Measurements from ENCODE around the gene KANSL2. TPM values are rescaled to one million over a fixed set of nuclear protein-coding genes. Genes with fewer than 3 reads are reported as not detected.
A peak's percentile ranks its signal among the peaks of the same experiment; 100 is the strongest.

Gene KANSL2
- polyA plus RNA-seq, 3 donors, result 12.2 to 20.3 (median 12.5) TPM

DNA sequence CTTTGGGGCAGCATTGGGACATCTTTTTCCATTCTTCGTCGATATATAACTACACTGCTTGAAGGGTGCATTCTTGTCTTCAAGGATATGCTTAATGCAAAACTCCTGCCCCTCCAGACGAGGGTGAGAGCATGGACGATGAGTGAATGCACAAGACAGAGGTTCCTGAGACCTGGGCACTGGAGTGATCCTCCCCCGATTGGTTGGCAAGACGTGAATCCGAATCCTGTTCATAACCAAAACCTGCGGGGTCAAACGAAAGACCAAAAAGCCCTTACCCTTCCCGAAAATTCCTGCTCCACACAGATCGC, 684 bp downstream of the KANSL2 start:
- H3K4me2 ChIP-seq (replicated peaks; ENCODE audit: extremely low read depth, low read length, poor library complexity, severe bottlenecking), result peak overlapping the region; percentile 94

DNA sequence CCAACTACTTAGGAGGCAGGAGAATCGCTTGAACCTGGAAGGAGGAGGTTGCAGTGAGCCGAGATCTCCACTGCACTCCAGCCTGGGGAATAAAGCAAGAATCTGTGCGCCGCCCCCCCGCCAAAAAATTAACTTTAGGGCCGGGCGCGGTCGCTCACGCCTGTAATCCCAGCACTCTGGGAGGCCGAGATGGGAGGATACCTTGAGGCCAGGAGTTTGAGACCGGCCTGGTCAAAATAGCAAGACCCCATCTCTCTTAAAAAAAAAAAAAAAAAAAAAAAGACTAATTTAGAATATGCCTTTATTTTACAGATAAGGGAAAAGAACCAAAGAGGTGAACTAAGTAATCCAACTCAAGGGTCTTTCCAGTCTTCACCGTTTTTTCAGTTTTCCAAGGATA, 1.2 kb downstream of the KANSL2 start:
- H3K9ac ChIP-seq (ENCODE audit: insufficient read depth, low read length, poor library complexity, severe bottlenecking), result peak overlapping the region; percentile 88
- Mint-ChIP-seq H3K36me3 (peaks cover 24 to 25% of the 10 kb centered on the region in 2 donors), H3K27me3 (ENCODE audit: low read depth in 3 of 3) (peaks cover 0 to 6% (median 2%) of the 10 kb centered on the region in 3 donors), H3K9me3 (peaks cover 0 to 2% (median 0%) of the 10 kb centered on the region in 7 donors), H3K27ac (peak overlapping the region in 4 of 7 donors; percentile 68 to 96 (median 94)), H3K4me1 (peaks cover 51% of the 10 kb centered on the region), H3K4me3 (peak overlapping the region; percentile 96 to 98)
- peak overlapping the region; percentile 67 to 93 (median 84) for H3K4me3 ChIP-seq (replicated peaks in 1 of 3; ENCODE audit: low read depth in 2 of 3, low read length in 3 of 3)
- peaks cover 45 to 49% of the 10 kb centered on the region in 2 donors for H3K4me1 ChIP-seq (ENCODE audit: control insufficient read depth in 1 of 2, insufficient read depth in 2 of 2, low read length in 2 of 2)
- H4K20me1 ChIP-seq (ENCODE audit: insufficient read depth, low read length), result peaks cover 49% of the 10 kb centered on the region
- H3K36me3 ChIP-seq (replicated peaks in 1 of 2; ENCODE audit: control insufficient read depth in 1 of 2, insufficient read depth in 2 of 2, low read length in 2 of 2), result peaks cover 12 to 22% of the 10 kb centered on the region in 2 donors
- H3K9me3 ChIP-seq (replicated peaks in 1 of 2; ENCODE audit: control insufficient read depth in 1 of 2, insufficient read depth in 1 of 2, low read length in 2 of 2), result no peaks in the 10 kb centered on the region
- H3K27ac ChIP-seq (ENCODE audit: low read depth in 1 of 2, low read length in 2 of 2), result peak overlapping the region in 1 of 2 donors; percentile 94
- H3K4me2 ChIP-seq (replicated peaks; ENCODE audit: extremely low read depth, low read length, poor library complexity, severe bottlenecking), result peak overlapping the region; percentile 94
- TF ChIP-seq, protein P1, sequence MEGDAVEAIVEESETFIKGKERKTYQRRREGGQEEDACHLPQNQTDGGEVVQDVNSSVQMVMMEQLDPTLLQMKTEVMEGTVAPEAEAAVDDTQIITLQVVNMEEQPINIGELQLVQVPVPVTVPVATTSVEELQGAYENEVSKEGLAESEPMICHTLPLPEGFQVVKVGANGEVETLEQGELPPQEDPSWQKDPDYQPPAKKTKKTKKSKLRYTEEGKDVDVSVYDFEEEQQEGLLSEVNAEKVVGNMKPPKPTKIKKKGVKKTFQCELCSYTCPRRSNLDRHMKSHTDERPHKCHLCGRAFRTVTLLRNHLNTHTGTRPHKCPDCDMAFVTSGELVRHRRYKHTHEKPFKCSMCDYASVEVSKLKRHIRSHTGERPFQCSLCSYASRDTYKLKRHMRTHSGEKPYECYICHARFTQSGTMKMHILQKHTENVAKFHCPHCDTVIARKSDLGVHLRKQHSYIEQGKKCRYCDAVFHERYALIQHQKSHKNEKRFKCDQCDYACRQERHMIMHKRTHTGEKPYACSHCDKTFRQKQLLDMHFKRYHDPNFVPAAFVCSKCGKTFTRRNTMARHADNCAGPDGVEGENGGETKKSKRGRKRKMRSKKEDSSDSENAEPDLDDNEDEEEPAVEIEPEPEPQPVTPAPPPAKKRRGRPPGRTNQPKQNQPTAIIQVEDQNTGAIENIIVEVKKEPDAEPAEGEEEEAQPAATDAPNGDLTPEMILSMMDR (IDR thresholded peaks at IDR 0.05), result no peak
- no peak for DNase-seq
- no peak overlapping the region for H2AFZ ChIP-seq (ENCODE audit: insufficient read depth, low read depth, low read length, poor library complexity, severe bottlenecking)
- 38% methylated on average over 2 of the region's 13 CpGs for WGBS (ENCODE audit: insufficient coverage)
- no peaks in the 10 kb centered on the region for H3K27me3 ChIP-seq (ENCODE audit: control insufficient read depth in 2 of 2, insufficient read depth in 2 of 2, low read length in 2 of 2)
- peaks cover 62% of the 10 kb centered on the region for H3K79me2 ChIP-seq (ENCODE audit: insufficient read depth, low read length)
- intact Hi-C loops (cut with micrococcal nuclease), result no loop called here

More for the DNA sequence above, 684 bp downstream of the KANSL2 start:
- Histone ChIP-seq H3K9me3 (replicated peaks in 1 of 2; ENCODE audit: control insufficient read depth in 1 of 2, insufficient read depth in 1 of 2, low read length in 2 of 2) (no peaks in the 10 kb centered on the region), H3K27me3 (ENCODE audit: control insufficient read depth in 2 of 2, insufficient read depth in 2 of 2, low read length in 2 of 2) (no peaks in the 10 kb centered on the region), H3K4me1 (ENCODE audit: control insufficient read depth in 1 of 2, insufficient read depth in 2 of 2, low read length in 2 of 2) (peaks cover 45 to 49% of the 10 kb centered on the region in 2 donors), H2AFZ (ENCODE audit: insufficient read depth, low read depth, low read length, poor library complexity, severe bottlenecking) (peak overlapping the region; percentile 89), H3K79me2 (ENCODE audit: insufficient read depth, low read length) (peaks cover 57% of the 10 kb centered on the region), H3K27ac (ENCODE audit: low read depth in 1 of 2, low read length in 2 of 2) (peak overlapping the region; percentile 78 to 94), H3K4me3 (replicated peaks in 1 of 3; ENCODE audit: low read depth in 2 of 3, low read length in 3 of 3) (peak overlapping the region; percentile 67 to 93 (median 84)), H3K36me3 (replicated peaks in 1 of 2; ENCODE audit: control insufficient read depth in 1 of 2, insufficient read depth in 2 of 2, low read length in 2 of 2) (peaks cover 8 to 17% of the 10 kb centered on the region in 2 donors), H3K9ac (ENCODE audit: insufficient read depth, low read length, poor library complexity, severe bottlenecking) (peak overlapping the region; percentile 88), H4K20me1 (ENCODE audit: insufficient read depth, low read length) (peaks cover 44% of the 10 kb centered on the region)
- Mint-ChIP-seq H3K36me3 (peaks cover 20 to 21% of the 10 kb centered on the region in 2 donors), H3K27me3 (ENCODE audit: low read depth in 3 of 3) (peaks cover 2 to 11% (median 3%) of the 10 kb centered on the region in 3 donors), H3K4me1 (peaks cover 51% of the 10 kb centered on the region), H3K9me3 (peaks cover 0 to 2% (median 0%) of the 10 kb centered on the region in 7 donors), H3K4me3 (peak overlapping the region; percentile 96 to 98), H3K27ac (peak overlapping the region; percentile 92 to 98 (median 97))
- DNase-seq, result no peak
- TF ChIP-seq, protein P1 (IDR thresholded peaks at IDR 0.05), result no peak
- intact Hi-C loops (cut with micrococcal nuclease), result no loop called here
- 0% methylated on average over 9 of the region's 11 CpGs for WGBS (ENCODE audit: insufficient coverage)
